HCT116 (cell line): ENCODE data around the gene UBE2M. TPM values are rescaled to one million over a fixed set of nuclear protein-coding genes. Genes with fewer than 3 reads are reported as not detected.

Experiments
- ATAC-seq: fragments of 200-7000 bp; cut with Tn5 transposase; 2 replicates; pipeline ENCODE4 v1.9.1; 2020; ENCODE audit warnings: mild to moderate bottlenecking, moderate library complexity
- BruUV-seq: library from RNA; stranded (reverse); fragments of 400-500 nt; replicated peaks from 2 replicates; lab custom pipeline; 2021; lab: Mats Ljungman, UMichigan
- CTCF ChIA-PET: fragments of 300-600 bp; sonication (Branson Sonifier 250); formaldehyde crosslinking; loops from one replicate; lab custom pipeline; 2021; ENCODE audit warnings: antibody characterized with exemption; lab: Charles Lee
- POLR2A ChIA-PET: fragments of 300-600, 350-600 bp; sonication (Branson Sonifier 250); formaldehyde crosslinking; loops from one replicate; lab custom pipeline; 2021; ENCODE audit warnings: antibody characterized with exemption; lab: Charles Lee
- RAD21 ChIA-PET, 2 experiments: fragments of 300-600 bp; sonication (Branson Sonifier 250); formaldehyde crosslinking; loops; one replicate each; lab custom pipeline; 2023; ENCODE audit warnings: low total read pairs in 2 of 2; ENCODE audit not compliant: uncharacterized antibody in 2 of 2, unreplicated experiment in 2 of 2, low non-redundant PET in 1 of 2; lab: Charles Lee
- DNase-seq: peaks from one replicate; pipeline ENCODE4 v3.0.0-alpha.2; 2010; ENCODE audit warnings: low read depth, low spot score
- H2AFZ ChIP-seq: fragments of 200-600 bp; shearing (Covaris generic), sonication (generic); 2 replicates; pipeline ENCODE4 v1.6.1; 2017; ENCODE audit warnings: low read depth, mixed run types, mixed read lengths, antibody characterized with exemption, low read length; ENCODE audit not compliant: poor library complexity, severe bottlenecking
- H3K27ac ChIP-seq: 2 replicates; pipeline ENCODE4 v1.5.1; 2012; ENCODE audit warnings: low read depth, low read length
- H3K27me3 ChIP-seq: fragments of 200-600 bp; sonication (generic); 2 replicates; pipeline ENCODE4 v1.6.1; 2016; ENCODE audit warnings: mixed run types, low read length, mixed read lengths; ENCODE audit not compliant: insufficient read depth
- H3K36me3 ChIP-seq, 2 experiments: fragments of 200-500 bp in 1 of 2; fragments of 200-600 bp in 1 of 2; sonication (Bioruptor generic) in 1 of 2; sonication (generic) in 1 of 2; 2 replicates each; pipeline versions ENCODE4 v1.5.1 to v1.6.1; 2014 to 2016; ENCODE audit warnings: low read length in 2 of 2, inconsistent platforms in 1 of 2, mixed read lengths in 1 of 2, mixed run types in 1 of 2; ENCODE audit not compliant: insufficient read depth in 2 of 2, control insufficient read depth in 1 of 2
- H3K4me1 ChIP-seq, 2 experiments: fragments of 200-600 bp in 1 of 2; sonication (generic) in 1 of 2; 2 replicates each; pipeline versions ENCODE4 v1.5.1 to v1.6.1; 2012 to 2017; ENCODE audit warnings: low read length in 2 of 2, inconsistent platforms in 1 of 2, mild to moderate bottlenecking in 1 of 2, mixed read lengths in 1 of 2, mixed run types in 1 of 2, moderate library complexity in 1 of 2; ENCODE audit not compliant: insufficient read depth in 2 of 2, control insufficient read depth in 1 of 2
- H3K4me2 ChIP-seq: fragments of 200-600 bp; sonication (generic); 2 replicates; pipeline ENCODE4 v1.6.1; 2017; ENCODE audit warnings: mixed run types, low read length, mixed read lengths
- H3K4me3 ChIP-seq, 2 experiments: fragments of 200-600 bp in 1 of 2; sonication (generic) in 1 of 2; replicated peaks in 1 of 2; 2 replicates each; pipeline ENCODE4 v1.5.1; 2011 to 2016; ENCODE audit warnings: low read length in 2 of 2, control low read depth in 1 of 2, low read depth in 1 of 2, mild to moderate bottlenecking in 1 of 2, mixed read lengths in 1 of 2, mixed run types in 1 of 2
- H3K79me2 ChIP-seq: fragments of 200-600 bp; sonication (generic); 2 replicates; pipeline ENCODE4 v1.6.1; 2017; ENCODE audit warnings: mild to moderate bottlenecking, mixed run types, low read length, moderate library complexity, mixed read lengths; ENCODE audit not compliant: insufficient read depth
- H3K9ac ChIP-seq: fragments of 200-600 bp; sonication (generic); 2 replicates; pipeline ENCODE4 v1.6.1; 2016; ENCODE audit warnings: low read length, mixed read lengths
- H3K9me2 ChIP-seq: fragments of 200-600 bp; sonication (generic), shearing (Covaris generic); 2 replicates; pipeline ENCODE4 v1.6.1; 2017; ENCODE audit warnings: mixed run types, mild to moderate bottlenecking, moderate library complexity; ENCODE audit not compliant: insufficient read depth
- H3K9me3 ChIP-seq, 2 experiments: fragments of 200-500 bp in 1 of 2; fragments of 200-600 bp in 1 of 2; sonication (Bioruptor generic) in 1 of 2; sonication (generic) in 1 of 2; 2 replicates each; pipeline ENCODE4 v1.6.1; 2014 to 2017; ENCODE audit warnings: low read length in 2 of 2, mixed read lengths in 2 of 2, inconsistent platforms in 1 of 2, low read depth in 1 of 2, mild to moderate bottlenecking in 1 of 2, mixed run types in 1 of 2, moderate library complexity in 1 of 2; ENCODE audit not compliant: control insufficient read depth in 1 of 2, insufficient read depth in 1 of 2
- H4K20me1 ChIP-seq: fragments of 200-600 bp; sonication (generic), shearing (Covaris generic); 2 replicates; pipeline ENCODE4 v1.6.1; 2017; ENCODE audit warnings: mixed run types, mild to moderate bottlenecking, moderate library complexity; ENCODE audit not compliant: insufficient read depth
- CEBPB ChIP-seq: IDR thresholded peaks from 2 replicates; pipeline ENCODE4 v1.6.1; 2012; ENCODE audit warnings: low read depth
- EGR1 ChIP-seq: IDR thresholded peaks from 2 replicates; pipeline ENCODE4 v1.6.1; 2012; ENCODE audit warnings: low read depth
- ELF1 ChIP-seq: IDR thresholded peaks from 2 replicates; pipeline ENCODE4 v1.6.1; 2012; ENCODE audit warnings: low read depth, borderline replicate concordance
- JUND ChIP-seq: IDR thresholded peaks from 2 replicates; pipeline ENCODE4 v1.6.1; 2012
- POLR2AphosphoS5 ChIP-seq: IDR thresholded peaks from 2 replicates; pipeline ENCODE4 v1.6.1; 2011; ENCODE audit warnings: mild to moderate bottlenecking, low read depth, low read length, moderate library complexity
- SIN3A ChIP-seq: IDR thresholded peaks from 2 replicates; pipeline ENCODE4 v1.6.1; 2012; ENCODE audit warnings: low read depth
- SP1 ChIP-seq: IDR thresholded peaks from 2 replicates; pipeline ENCODE4 v1.6.1; 2012; ENCODE audit warnings: low read depth
- SRF ChIP-seq: IDR thresholded peaks from 2 replicates; pipeline ENCODE4 v1.6.1; 2012; ENCODE audit warnings: low read depth
- TCF7L2 ChIP-seq: IDR thresholded peaks from 2 replicates; pipeline ENCODE4 v1.7.0; 2011; ENCODE audit warnings: borderline replicate concordance, inconsistent platforms; ENCODE audit not compliant: insufficient read depth, insufficient read length; ENCODE audit errors: extremely low read depth
- YY1 ChIP-seq: IDR thresholded peaks from 2 replicates; pipeline ENCODE4 v1.6.1; 2011; ENCODE audit warnings: low read length, low read depth, moderate library complexity, mild to moderate bottlenecking; ENCODE audit not compliant: insufficient replicate concordance; ENCODE audit errors: extremely low read depth
- intact Hi-C: fragments of 100-400 bp; cut with micrococcal nuclease; formaldehyde crosslinking; loops from 2 replicates; pipeline ENCODE4 v1.10.0; 2022
- total RNA-seq: library from RNA; stranded (reverse); gene quantifications from one replicate; pipeline ENCODE4 v1.2.1, GENCODE V29; 2021; ENCODE audit not compliant: unreplicated experiment
- TF ChIP-seq, protein P1 (sequence below): IDR thresholded peaks from 2 replicates; pipeline ENCODE4 v1.6.1; 2012; ENCODE audit warnings: low read depth

The UBE2M gene
- total RNA-seq, 1 experiment from 2014 or later = 120 TPM

DNA sequence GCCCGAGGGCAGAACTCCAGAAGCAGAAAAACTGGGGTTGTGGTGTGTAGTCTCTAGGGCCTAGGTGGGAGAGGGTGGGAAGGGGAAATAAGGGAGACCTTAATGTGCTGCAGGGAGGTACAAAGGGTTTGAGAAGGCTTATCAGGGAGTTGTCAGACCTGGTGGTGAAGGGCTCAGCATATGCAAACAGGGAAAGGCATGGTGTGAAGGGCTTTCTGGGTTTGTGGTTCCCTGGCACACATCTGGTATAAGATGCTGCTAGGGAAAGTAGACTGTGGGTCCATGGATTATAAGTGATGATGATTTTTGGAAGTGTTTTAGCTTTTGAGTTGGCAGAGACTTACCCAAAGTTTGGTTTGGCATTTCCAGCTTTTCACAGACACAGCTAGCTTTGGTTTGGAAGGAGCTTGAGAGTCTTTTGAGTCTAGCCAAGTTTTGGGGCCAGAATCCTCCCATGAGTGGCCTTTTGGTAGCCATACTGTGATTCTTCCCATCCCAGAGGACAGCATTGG is 12.3 kb downstream of the UBE2M start (continued):
- TF ChIP-seq, protein P1, sequence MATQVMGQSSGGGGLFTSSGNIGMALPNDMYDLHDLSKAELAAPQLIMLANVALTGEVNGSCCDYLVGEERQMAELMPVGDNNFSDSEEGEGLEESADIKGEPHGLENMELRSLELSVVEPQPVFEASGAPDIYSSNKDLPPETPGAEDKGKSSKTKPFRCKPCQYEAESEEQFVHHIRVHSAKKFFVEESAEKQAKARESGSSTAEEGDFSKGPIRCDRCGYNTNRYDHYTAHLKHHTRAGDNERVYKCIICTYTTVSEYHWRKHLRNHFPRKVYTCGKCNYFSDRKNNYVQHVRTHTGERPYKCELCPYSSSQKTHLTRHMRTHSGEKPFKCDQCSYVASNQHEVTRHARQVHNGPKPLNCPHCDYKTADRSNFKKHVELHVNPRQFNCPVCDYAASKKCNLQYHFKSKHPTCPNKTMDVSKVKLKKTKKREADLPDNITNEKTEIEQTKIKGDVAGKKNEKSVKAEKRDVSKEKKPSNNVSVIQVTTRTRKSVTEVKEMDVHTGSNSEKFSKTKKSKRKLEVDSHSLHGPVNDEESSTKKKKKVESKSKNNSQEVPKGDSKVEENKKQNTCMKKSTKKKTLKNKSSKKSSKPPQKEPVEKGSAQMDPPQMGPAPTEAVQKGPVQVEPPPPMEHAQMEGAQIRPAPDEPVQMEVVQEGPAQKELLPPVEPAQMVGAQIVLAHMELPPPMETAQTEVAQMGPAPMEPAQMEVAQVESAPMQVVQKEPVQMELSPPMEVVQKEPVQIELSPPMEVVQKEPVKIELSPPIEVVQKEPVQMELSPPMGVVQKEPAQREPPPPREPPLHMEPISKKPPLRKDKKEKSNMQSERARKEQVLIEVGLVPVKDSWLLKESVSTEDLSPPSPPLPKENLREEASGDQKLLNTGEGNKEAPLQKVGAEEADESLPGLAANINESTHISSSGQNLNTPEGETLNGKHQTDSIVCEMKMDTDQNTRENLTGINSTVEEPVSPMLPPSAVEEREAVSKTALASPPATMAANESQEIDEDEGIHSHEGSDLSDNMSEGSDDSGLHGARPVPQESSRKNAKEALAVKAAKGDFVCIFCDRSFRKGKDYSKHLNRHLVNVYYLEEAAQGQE = no peak
- no peak for TF ChIP-seq JUND
- TF ChIP-seq SRF = no peak
- TF ChIP-seq POLR2AphosphoS5 = no peak
- no peak for TF ChIP-seq SP1

DNA sequence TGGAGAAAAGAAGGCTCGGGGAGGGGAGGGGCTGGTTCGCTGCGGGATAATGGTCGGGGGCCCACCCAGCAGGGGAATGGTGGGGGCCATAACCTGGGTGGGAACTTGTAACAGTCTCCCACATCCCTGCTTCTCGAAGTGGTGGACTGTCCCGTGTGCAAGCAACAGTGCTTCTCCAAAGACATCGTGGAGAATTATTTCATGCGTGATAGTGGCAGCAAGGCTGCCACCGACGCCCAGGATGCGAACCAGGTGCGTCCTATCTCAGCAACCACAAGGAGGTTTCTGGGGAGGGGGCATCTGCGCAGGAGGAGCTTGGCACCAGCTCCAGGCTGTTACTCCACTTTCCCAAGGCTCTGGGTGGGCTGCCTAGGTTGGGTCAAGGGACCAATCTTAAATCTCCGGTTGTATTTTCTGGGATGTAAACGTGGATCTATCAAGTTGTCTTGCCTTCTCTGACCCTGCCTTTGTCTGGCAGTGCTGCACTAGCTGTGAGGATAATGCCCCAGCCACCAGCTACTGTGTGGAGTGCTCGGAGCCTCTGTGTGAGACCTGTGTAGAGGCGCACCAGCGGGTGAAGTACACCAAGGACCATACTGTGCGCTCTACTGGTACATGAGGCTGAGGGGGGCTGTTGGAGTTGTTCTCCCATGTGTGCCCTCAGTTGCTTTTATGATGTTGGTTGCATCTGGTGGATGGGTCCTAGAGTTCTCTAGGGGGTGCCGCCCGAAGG is 13.0 kb downstream of the UBE2M start:
- Histone ChIP-seq H2AFZ (no peak overlapping the region), H3K4me2 (peak overlapping the region; percentile 90), H3K36me3 (peaks cover 41 to 53% of the 10 kb centered on the region in 2 experiments; a peak in 3 of 4 replicates), H3K9me3 (no peaks in the 10 kb centered on the region), H3K79me2 (peaks cover 59% of the 10 kb centered on the region), H3K4me1 (peaks cover 14 to 27% of the 10 kb centered on the region in 2 experiments), H3K9ac (peak overlapping the region; percentile 93), H3K9me2 (no peaks in the 10 kb centered on the region), H4K20me1 (peaks cover 32% of the 10 kb centered on the region; the same call in 1 of the 2 replicates), H3K4me3 (peak overlapping the region; percentile 90 to 94), H3K27ac (peak overlapping the region; percentile 77), H3K27me3 (peaks cover 1% of the 10 kb centered on the region; the same call in 1 of the 2 replicates)
- BruUV-seq = TSS peak; percentile 56
- ChIA-PET RAD21 (no interaction called here), CTCF (no interaction called here), POLR2A (interaction anchor here (1.3 to 2.4 kb wide), 3 partner anchors 10 to 25 kb away, joined by 3 to 21 read pairs (median 14); partner anchors contain the start of genes CHMP2A and ZBTB45)
- no peak for TF ChIP-seq SIN3A
- no peak for TF ChIP-seq ELF1
- no peak for TF ChIP-seq EGR1
- TF ChIP-seq JUND = no peak
- TF ChIP-seq YY1 = no peak
- TF ChIP-seq TCF7L2 = no peak
- TF ChIP-seq CEBPB = no peak
- intact Hi-C loops = no loop called here
- DNase-seq = no peak
- ATAC-seq = no peak
